DND-41 (cell line): Measurements from ENCODE around the gene MAFG.

Source experiments
- ATAC-seq: fragments of 200-7000 bp; cut with Tn5 transposase; 3 replicates; pipeline ENCODE4 v1.9.1; 2021; ENCODE audit warnings: low read depth; ENCODE audit not compliant: insufficient read depth
- DNase-seq: peaks from one replicate; pipeline ENCODE4 v3.0.0-alpha.2; 2020
- H2AFZ ChIP-seq: 2 replicates; pipeline ENCODE4 v1.6.0; 2012; ENCODE audit warnings: low read depth, low read length
- H3K27ac ChIP-seq: 2 replicates; pipeline ENCODE4 v1.5.1; 2012; ENCODE audit warnings: low read length, inconsistent platforms
- H3K27me3 ChIP-seq: fragments of 200-600 bp; sonication (generic); 2 replicates; pipeline ENCODE4 v1.6.0; 2012; ENCODE audit warnings: low read length, mild to moderate bottlenecking, inconsistent platforms; ENCODE audit not compliant: insufficient read depth, poor library complexity
- H3K36me3 ChIP-seq: 2 replicates; pipeline ENCODE4 v1.5.1; 2012; ENCODE audit warnings: low read length, inconsistent platforms; ENCODE audit not compliant: insufficient read depth
- H3K4me1 ChIP-seq: 2 replicates; pipeline ENCODE4 v1.5.1; 2012; ENCODE audit warnings: mild to moderate bottlenecking, low read length; ENCODE audit not compliant: insufficient read depth
- H3K4me2 ChIP-seq: 2 replicates; pipeline ENCODE4 v1.6.0; 2012; ENCODE audit warnings: mild to moderate bottlenecking, moderate library complexity, low read length, inconsistent platforms; ENCODE audit not compliant: insufficient read depth
- H3K4me3 ChIP-seq, 2 experiments: fragments of 200-600 bp in 1 of 2; shearing (Covaris generic) in 1 of 2; 2 replicates each; pipeline ENCODE4 v1.5.1; 2012 to 2016; ENCODE audit warnings: inconsistent platforms in 2 of 2, low read length in 2 of 2, mild to moderate bottlenecking in 2 of 2, low read depth in 1 of 2, moderate library complexity in 1 of 2
- H3K79me2 ChIP-seq: 2 replicates; pipeline ENCODE4 v1.6.0; 2012; ENCODE audit warnings: low read length, inconsistent platforms; ENCODE audit not compliant: insufficient read depth
- H3K9ac ChIP-seq: 2 replicates; pipeline ENCODE4 v1.6.0; 2012; ENCODE audit warnings: low read depth, mild to moderate bottlenecking, inconsistent platforms, low read length, moderate library complexity
- H3K9me3 ChIP-seq: 2 replicates; pipeline ENCODE4 v1.5.1; 2012; ENCODE audit warnings: low read length, moderate library complexity, mild to moderate bottlenecking, inconsistent platforms; ENCODE audit not compliant: insufficient read depth, severe bottlenecking
- H4K20me1 ChIP-seq: 2 replicates; pipeline ENCODE4 v1.6.0; 2012; ENCODE audit warnings: low read length; ENCODE audit not compliant: insufficient read depth
- CTCF ChIP-seq: IDR thresholded peaks from 2 replicates; pipeline ENCODE4 v1.5.1; 2012; ENCODE audit warnings: borderline replicate concordance, low read length, moderate library complexity, mild to moderate bottlenecking; ENCODE audit not compliant: poor library complexity, severe bottlenecking; ENCODE audit errors: extremely low read depth
- EZH2 ChIP-seq: IDR thresholded peaks from 3 replicates; pipeline ENCODE4 v1.6.1; 2012; ENCODE audit warnings: borderline replicate concordance, low read depth, mild to moderate bottlenecking, moderate library complexity, low read length, inconsistent platforms; ENCODE audit not compliant: severe bottlenecking

The MAFG gene

GRCh38 chr17:81895400-81895799 lies 32.1 kb downstream of the MAFG start:
- DNase-seq (no peak), ATAC-seq (no peak)
- H3K9ac ChIP-seq = no peak overlapping the region; the same call in 1 of the 2 replicates
- peaks cover 67% of the 10 kb centered on the region for H3K36me3 ChIP-seq
- H3K27me3 ChIP-seq = no peaks in the 10 kb centered on the region
- H4K20me1 ChIP-seq = peaks cover 13% of the 10 kb centered on the region
- no peak overlapping the region for H2AFZ ChIP-seq
- H3K79me2 ChIP-seq = peaks cover 62% of the 10 kb centered on the region
- no peak for TF ChIP-seq EZH2
- no peak for TF ChIP-seq CTCF
- peaks cover 23% of the 10 kb centered on the region for H3K4me1 ChIP-seq
- no peaks in the 10 kb centered on the region for H3K9me3 ChIP-seq
- H3K4me2 ChIP-seq = no peak overlapping the region
- H3K4me3 ChIP-seq = no peak overlapping the region
- no peak overlapping the region for H3K27ac ChIP-seq

- H3K4me2 ChIP-seq = no peak overlapping the region
- ATAC-seq = no peak
Measured at GRCh38 chr17:81891303-81891552, 36.3 kb downstream of the MAFG start.

GRCh38 chr17:81890447-81891302 lies 36.9 kb downstream of the MAFG start:
- H3K27ac ChIP-seq = peak overlapping the region; percentile 93
- DNase-seq (peak; percentile 52), ATAC-seq (no peak)
- H3K4me2 ChIP-seq = peak overlapping the region; percentile 94
- H3K9me3 ChIP-seq = no peaks in the 10 kb centered on the region
- H3K36me3 ChIP-seq = peaks cover 73% of the 10 kb centered on the region
- TF ChIP-seq EZH2 (no peak), CTCF (no peak)
- peaks cover 91% of the 10 kb centered on the region for H3K79me2 ChIP-seq
- H3K4me1 ChIP-seq = peaks cover 56% of the 10 kb centered on the region
- H3K27me3 ChIP-seq = no peaks in the 10 kb centered on the region
- H3K9ac ChIP-seq = peak overlapping the region; percentile 97
- no peak overlapping the region for H2AFZ ChIP-seq
- peak overlapping the region; percentile 86 to 100 for H3K4me3 ChIP-seq
- peaks cover 51% of the 10 kb centered on the region for H4K20me1 ChIP-seq

More at GRCh38 chr17:81891303-81891552, 36.3 kb downstream of the MAFG start:
- no peak for DNase-seq
- Histone ChIP-seq H3K27ac (peak overlapping the region; percentile 93), H4K20me1 (peaks cover 45% of the 10 kb centered on the region), H3K9me3 (no peaks in the 10 kb centered on the region), H3K79me2 (peaks cover 88% of the 10 kb centered on the region), H3K9ac (peak overlapping the region; percentile 97), H3K27me3 (no peaks in the 10 kb centered on the region), H3K4me3 (peak overlapping the region; percentile 86 to 100; a peak in 3 of 4 replicates), H3K36me3 (peaks cover 71% of the 10 kb centered on the region), H2AFZ (no peak overlapping the region), H3K4me1 (peaks cover 54% of the 10 kb centered on the region)
- TF ChIP-seq CTCF = no peak
- no peak for TF ChIP-seq EZH2
